HepG2 (cell line): ENCODE data around the gene SCRG1.

Experiments used
- BRCA1 ChIP-seq: sonication (generic); formaldehyde crosslinking; IDR thresholded peaks from 2 replicates; pipeline ENCODE4 v1.4.0; 2020; ENCODE audit warnings: missing genetic modification reagents
- NKX3-1 ChIP-seq: sonication (generic); formaldehyde crosslinking; IDR thresholded peaks from 2 replicates; pipeline ENCODE4 v1.5.0; 2020; ENCODE audit warnings: missing genetic modification reagents
- ZNF296 ChIP-seq: sonication (generic); formaldehyde crosslinking; conservative IDR thresholded peaks from 2 replicates; pipeline ENCODE4 v1.5.0; 2020; ENCODE audit warnings: mild to moderate bottlenecking, missing genetic modification reagents
- ZNF563 ChIP-seq: sonication (generic); formaldehyde crosslinking; IDR thresholded peaks from 2 replicates; pipeline ENCODE4 v1.8.0; 2022; ENCODE audit warnings: mild to moderate bottlenecking, moderate library complexity, missing genetic modification reagents
- TF ChIP-seq, protein P1 (sequence below): sonication (generic); formaldehyde crosslinking; IDR thresholded peaks from 2 replicates; pipeline ENCODE4 v1.8.1; 2023; ENCODE audit warnings: missing genetic modification reagents, inconsistent platforms, borderline replicate concordance
- TF ChIP-seq, protein P2 (sequence below): sonication (generic); formaldehyde crosslinking; IDR thresholded peaks from 2 replicates; pipeline ENCODE4 v1.5.0; 2020; ENCODE audit warnings: mild to moderate bottlenecking, missing genetic modification reagents, moderate library complexity

DNA sequence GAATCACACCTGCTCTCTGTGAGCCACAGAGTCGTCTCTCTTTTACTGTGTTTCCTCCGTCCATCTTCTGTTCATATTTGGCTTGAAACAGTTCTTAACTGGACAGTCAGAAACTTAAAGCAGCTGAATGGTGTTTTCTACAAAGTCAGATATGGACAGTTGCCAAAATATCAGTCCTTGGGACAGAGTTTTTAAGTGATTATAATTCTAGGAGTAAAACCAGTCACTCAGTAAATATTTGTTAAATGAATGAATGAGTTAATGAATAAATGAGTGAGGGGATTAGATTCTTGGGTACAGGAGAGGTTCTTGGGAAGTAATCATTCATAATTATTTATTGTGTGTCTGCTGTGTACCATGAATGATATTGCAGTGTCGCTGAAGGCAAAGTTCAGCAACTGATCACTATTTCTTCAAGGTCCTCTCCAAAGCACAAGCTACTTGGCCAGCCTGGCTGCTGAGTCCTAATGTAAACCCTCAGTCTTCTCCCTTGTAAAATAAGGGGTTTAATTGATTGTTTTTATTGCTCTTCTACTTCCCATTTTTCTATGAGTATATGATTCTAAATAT lies 5.5 kb upstream of the SCRG1 start:
- TF ChIP-seq ZNF563 (CRISPR knock-in tag), result no peak
- no peak for TF ChIP-seq ZNF296 (CRISPR knock-in tag)
- TF ChIP-seq, protein P1, sequence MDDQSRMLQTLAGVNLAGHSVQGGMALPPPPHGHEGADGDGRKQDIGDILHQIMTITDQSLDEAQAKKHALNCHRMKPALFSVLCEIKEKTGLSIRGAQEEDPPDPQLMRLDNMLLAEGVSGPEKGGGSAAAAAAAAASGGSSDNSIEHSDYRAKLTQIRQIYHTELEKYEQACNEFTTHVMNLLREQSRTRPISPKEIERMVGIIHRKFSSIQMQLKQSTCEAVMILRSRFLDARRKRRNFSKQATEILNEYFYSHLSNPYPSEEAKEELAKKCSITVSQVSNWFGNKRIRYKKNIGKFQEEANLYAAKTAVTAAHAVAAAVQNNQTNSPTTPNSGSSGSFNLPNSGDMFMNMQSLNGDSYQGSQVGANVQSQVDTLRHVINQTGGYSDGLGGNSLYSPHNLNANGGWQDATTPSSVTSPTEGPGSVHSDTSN (CRISPR knock-in tag), result no peak
- TF ChIP-seq NKX3-1 (CRISPR knock-in tag), result no peak
- TF ChIP-seq, protein P2, sequence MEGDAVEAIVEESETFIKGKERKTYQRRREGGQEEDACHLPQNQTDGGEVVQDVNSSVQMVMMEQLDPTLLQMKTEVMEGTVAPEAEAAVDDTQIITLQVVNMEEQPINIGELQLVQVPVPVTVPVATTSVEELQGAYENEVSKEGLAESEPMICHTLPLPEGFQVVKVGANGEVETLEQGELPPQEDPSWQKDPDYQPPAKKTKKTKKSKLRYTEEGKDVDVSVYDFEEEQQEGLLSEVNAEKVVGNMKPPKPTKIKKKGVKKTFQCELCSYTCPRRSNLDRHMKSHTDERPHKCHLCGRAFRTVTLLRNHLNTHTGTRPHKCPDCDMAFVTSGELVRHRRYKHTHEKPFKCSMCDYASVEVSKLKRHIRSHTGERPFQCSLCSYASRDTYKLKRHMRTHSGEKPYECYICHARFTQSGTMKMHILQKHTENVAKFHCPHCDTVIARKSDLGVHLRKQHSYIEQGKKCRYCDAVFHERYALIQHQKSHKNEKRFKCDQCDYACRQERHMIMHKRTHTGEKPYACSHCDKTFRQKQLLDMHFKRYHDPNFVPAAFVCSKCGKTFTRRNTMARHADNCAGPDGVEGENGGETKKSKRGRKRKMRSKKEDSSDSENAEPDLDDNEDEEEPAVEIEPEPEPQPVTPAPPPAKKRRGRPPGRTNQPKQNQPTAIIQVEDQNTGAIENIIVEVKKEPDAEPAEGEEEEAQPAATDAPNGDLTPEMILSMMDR (CRISPR knock-in tag), result no peak
- TF ChIP-seq BRCA1 (CRISPR knock-in tag), result no peak
